Aorta (tissue), 5 donors: ENCODE results near the gene TEX9. TPM values are rescaled to one million over a fixed set of nuclear protein-coding genes. Genes with fewer than 3 reads are reported as not detected.

Experiments used
- ATAC-seq: fragments of 200-7000 bp; cut with Tn5 transposase; one replicate; pipeline ENCODE4 v1.9.1; 2022; ENCODE audit warnings: moderate library complexity; ENCODE audit not compliant: low FRiP score
- DNase-seq, 2 donors: peaks; one replicate each; pipeline ENCODE4 v3.0.0-alpha.2; 2020
- H3K27ac ChIP-seq, 2 donors: one replicate each; pipeline ENCODE4 v1.5.1; 2013; ENCODE audit warnings: low read length in 2 of 2, mild to moderate bottlenecking in 2 of 2, moderate library complexity in 2 of 2, control low read depth in 1 of 2, inconsistent platforms in 1 of 2, low read depth in 1 of 2
- H3K27me3 ChIP-seq, 2 donors: one replicate each; pipeline ENCODE4 v1.6.1; 2013; ENCODE audit warnings: control low read depth in 1 of 2, low read length in 1 of 2, mild to moderate bottlenecking in 1 of 2, moderate library complexity in 1 of 2; ENCODE audit not compliant: insufficient read depth in 2 of 2, control insufficient read depth in 1 of 2
- H3K36me3 ChIP-seq, 2 donors: one replicate each; pipeline ENCODE4 v1.6.1; 2013; ENCODE audit warnings: control low read depth in 1 of 2, low read length in 1 of 2, mild to moderate bottlenecking in 1 of 2; ENCODE audit not compliant: insufficient read depth in 2 of 2, control insufficient read depth in 1 of 2
- H3K4me1 ChIP-seq, 2 donors: one replicate each; pipeline ENCODE4 v1.6.1; 2013; ENCODE audit warnings: low read length in 2 of 2, control low read depth in 1 of 2, mild to moderate bottlenecking in 1 of 2, moderate library complexity in 1 of 2; ENCODE audit not compliant: insufficient read depth in 2 of 2, control insufficient read depth in 1 of 2
- H3K4me3 ChIP-seq, 2 donors: one replicate each; pipeline ENCODE4 v1.5.1; 2013; ENCODE audit warnings: low read length in 2 of 2, control low read depth in 1 of 2, mild to moderate bottlenecking in 1 of 2
- H3K9me3 ChIP-seq: one replicate; pipeline ENCODE4 v1.6.1; 2013; ENCODE audit warnings: mild to moderate bottlenecking, low read length; ENCODE audit not compliant: control insufficient read depth
- WGBS, 2 donors: extraction: QIAGEN DNeasy Blood & Tissue Kit; methylation state at CpG; one replicate each; pipeline ENCODE4 v1.1.7; 2013; 5-methylcytosine and 5-hydroxymethylcytosine counted together
- intact Hi-C, 2 donors: fragments of 100-400 bp; cut with DNase I; formaldehyde crosslinking; loops; one replicate each; pipeline versions ENCODE4 v1.14.2 to v1.15.0; 2022
- polyA plus RNA-seq, 2 donors: library from polyadenylated mRNA; stranded (reverse); fragments of 200-250 nt; gene quantifications; one replicate each; pipeline ENCODE4 v1.2.3, GENCODE V29; 2013
- total RNA-seq, 2 donors: library from RNA; stranded (reverse); fragmentation: NEBNext Ultra II Directional; extraction: Animal tissue kit (Norgen Biotek cat#: 25700); gene quantifications; one replicate each; pipeline ENCODE4 v1.2.1, GENCODE V29; 2021
- donor health status: healthy with polysubstance abuse.
- donor health status: Bipolar disorder and iron deficiency.
- donor health status: DM: no; HTN: no; CAD: no.
- donor health status: DM: no; HTN: no; CAD: no.
- donor health status: DM: yes; HTN: yes; CAD: no.

Gene TEX9
- total and polyA plus RNA-seq, 4 donors: 3.9 to 6.5 (median 5.6) TPM

DNA sequence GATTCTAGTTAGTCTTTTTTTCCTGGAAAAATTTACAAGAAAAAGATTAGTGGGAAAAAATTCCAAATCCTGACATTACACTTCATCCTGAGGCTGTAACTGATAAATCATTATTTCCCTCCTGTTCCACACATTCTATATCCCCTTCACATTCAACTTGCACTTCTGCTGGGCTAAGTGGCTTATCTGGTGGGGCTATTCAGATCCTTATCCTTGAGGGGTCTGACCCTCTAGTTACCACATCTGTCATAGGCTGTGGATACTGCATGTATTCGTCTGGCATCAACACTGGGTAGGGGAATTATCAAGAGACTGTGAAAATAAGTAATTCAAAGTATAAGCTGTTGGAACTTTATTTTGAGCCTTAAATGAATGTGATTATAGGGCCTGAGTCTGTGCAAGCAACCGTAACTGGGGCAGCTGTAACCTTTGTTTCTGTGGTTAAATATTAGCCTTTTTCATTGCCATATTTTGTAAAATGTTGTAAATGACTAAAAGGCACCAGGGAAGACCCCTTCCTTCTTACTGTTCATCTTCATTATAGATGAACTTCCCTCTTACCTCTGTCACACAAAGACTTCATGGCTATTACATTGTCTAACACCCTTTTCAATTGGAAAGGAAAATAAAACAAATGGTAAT lies 28.0 kb upstream of the TEX9 start:
- ATAC-seq (no peak), DNase-seq (no peak)
- Histone ChIP-seq H3K9me3 (no peaks in the 10 kb centered on the region), H3K27me3 (no peaks in the 10 kb centered on the region), H3K4me3 (no peak overlapping the region), H3K27ac (no peak overlapping the region), H3K4me1 (no peaks in the 10 kb centered on the region), H3K36me3 (no peaks in the 10 kb centered on the region)
- WGBS, 2 donors: 47 to 65% methylated on average over 2 of the region's 2 CpGs
- intact Hi-C loops: no loop called here

DNA sequence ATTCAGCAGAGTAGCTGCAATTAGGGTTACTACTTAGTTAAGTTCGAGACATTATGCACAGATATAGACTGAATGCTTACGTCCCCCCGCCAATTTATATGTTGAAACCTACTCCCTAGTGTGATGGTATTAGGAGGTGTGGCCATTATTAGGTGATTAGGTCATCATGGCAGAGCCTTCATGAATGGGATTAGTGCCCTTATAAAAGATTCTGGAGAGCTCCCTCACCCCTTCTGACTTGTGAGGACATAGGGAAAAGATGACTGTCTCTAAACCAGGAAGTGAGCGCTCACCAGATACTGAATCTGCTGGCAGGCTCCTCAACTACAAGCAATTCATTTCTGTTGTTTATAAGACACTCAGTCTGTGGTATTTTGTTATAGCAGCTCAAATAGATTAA lies 25.6 kb upstream of the TEX9 start:
- Histone ChIP-seq H3K36me3 (no peaks in the 10 kb centered on the region), H3K27ac (no peak overlapping the region), H3K27me3 (no peaks in the 10 kb centered on the region), H3K9me3 (no peaks in the 10 kb centered on the region), H3K4me1 (no peaks in the 10 kb centered on the region), H3K4me3 (no peak overlapping the region)
- no peak for ATAC-seq
- intact Hi-C loops: no loop called here
- WGBS, 2 donors: 71 to 95% methylated on average over 4 of the region's 4 CpGs
- DNase-seq: no peak

DNA sequence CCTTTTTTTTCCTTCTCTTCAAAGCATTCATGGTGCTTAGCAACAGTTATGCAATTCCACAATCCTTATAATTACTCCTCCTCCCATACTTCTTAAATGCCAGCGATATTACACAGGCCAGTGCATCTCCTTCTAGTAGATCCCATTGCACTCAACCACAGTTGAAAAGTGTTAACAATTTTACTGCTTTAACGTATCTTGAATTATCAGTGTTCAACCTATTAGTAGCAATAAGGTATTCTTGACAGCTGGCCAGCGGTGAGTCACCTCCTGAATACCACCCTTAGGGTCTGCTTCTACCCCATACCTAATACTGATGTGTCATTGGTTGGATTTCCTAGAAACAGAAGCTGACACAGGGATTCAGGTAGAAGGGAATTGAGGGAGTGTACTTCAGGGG lies 24.0 kb upstream of the TEX9 start:
- WGBS, 2 donors: 79 to 85% methylated on average over 3 of the region's 3 CpGs
- Histone ChIP-seq H3K27ac (no peak overlapping the region), H3K27me3 (no peaks in the 10 kb centered on the region), H3K9me3 (no peaks in the 10 kb centered on the region), H3K4me3 (no peak overlapping the region), H3K4me1 (no peaks in the 10 kb centered on the region), H3K36me3 (no peaks in the 10 kb centered on the region)
- ATAC-seq (no peak), DNase-seq (no peak)
- intact Hi-C loops: no loop called here

DNA sequence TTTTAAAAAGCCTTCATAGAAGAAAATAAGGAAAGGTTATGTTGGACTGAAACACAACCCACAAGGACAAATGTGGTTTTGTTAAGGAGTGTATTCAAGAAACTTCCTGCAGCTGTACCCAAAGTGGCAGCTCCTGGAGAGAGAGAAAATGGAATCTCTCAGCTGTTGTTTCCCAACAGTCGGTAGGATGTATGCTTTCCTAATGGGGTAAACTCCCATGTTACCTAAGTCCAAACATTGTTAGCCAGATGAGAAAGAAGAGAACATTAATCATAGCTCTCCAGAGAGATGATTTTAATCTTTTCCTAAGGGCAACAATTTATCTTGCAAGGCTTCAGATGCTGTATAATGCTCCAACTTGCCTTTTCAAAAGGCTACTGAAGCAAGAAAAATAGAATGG lies 22.6 kb upstream of the TEX9 start:
- Histone ChIP-seq H3K4me1 (no peaks in the 10 kb centered on the region), H3K27ac (no peak overlapping the region), H3K27me3 (no peaks in the 10 kb centered on the region), H3K9me3 (no peaks in the 10 kb centered on the region), H3K4me3 (no peak overlapping the region), H3K36me3 (no peaks in the 10 kb centered on the region)
- DNase-seq (no peak), ATAC-seq (no peak)
- intact Hi-C loops: no loop called here
- 23 to 26% methylated on average over 1 of the region's 1 CpG for WGBS, 2 donors

DNA sequence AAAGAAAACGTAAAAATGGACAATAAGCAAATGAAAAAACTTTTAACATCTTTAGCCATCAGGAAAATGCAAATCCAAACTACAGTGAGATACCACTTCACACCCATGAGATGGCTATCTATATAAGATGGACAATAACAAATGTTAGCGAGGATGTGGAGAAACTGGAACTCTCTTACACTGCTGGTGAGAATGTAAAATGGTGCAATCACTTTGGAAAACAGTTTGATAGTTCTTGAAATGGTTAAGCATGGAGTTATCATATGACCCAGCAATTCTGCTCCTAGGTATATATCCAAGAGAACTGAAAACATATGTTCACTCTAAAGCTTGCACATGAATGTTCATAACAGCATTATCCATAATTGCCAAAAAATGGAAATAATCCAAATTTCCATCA lies 21.3 kb upstream of the TEX9 start:
- Histone ChIP-seq H3K4me3 (no peak overlapping the region), H3K4me1 (no peaks in the 10 kb centered on the region), H3K9me3 (no peaks in the 10 kb centered on the region), H3K27ac (no peak overlapping the region), H3K27me3 (no peaks in the 10 kb centered on the region), H3K36me3 (no peaks in the 10 kb centered on the region)
- intact Hi-C loops: no loop called here
- DNase-seq (no peak), ATAC-seq (no peak)
- WGBS, 2 donors: 72 to 74% methylated on average over 2 of the region's 2 CpGs

DNA sequence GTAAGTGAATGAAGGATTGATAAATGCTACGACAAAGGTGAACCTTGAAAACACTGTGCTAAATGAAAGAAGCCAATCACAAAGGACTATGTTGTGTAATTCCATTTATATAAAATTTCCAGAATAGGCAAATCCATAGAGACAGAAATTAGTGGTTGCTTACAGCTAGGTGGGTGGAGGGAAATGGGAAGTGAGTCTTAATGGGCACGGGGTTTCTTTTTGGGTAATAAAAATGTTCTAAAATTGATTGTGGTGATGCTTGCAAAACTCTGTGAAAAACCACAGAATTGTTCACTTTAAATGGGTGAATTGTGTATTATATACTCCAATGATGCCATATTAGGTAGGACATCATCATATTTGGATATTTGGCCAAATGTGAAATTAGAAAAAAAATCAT lies 20.9 kb upstream of the TEX9 start:
- 87 to 90% methylated on average over 2 of the region's 2 CpGs for WGBS, 2 donors

DNA sequence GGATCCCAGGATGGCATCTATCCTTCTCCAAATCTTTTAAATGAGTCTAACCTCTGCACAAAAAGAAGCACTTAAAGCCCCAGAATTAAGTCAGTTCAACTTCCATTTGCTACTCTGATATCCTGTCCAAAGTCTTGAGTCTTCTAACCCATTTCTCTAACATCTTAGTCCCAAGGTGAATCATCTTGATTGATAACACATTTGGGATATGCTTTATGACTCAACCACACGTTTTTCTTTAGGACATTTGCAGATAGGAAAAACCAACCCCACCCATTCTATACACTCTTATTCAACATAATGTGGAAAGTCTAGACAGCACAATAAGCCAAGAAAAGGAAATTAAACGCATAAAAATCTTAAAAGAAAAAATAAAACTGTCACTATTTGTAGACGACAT lies 18.8 kb upstream of the TEX9 start:
- Histone ChIP-seq H3K4me1 (no peaks in the 10 kb centered on the region), H3K4me3 (no peak overlapping the region), H3K9me3 (no peaks in the 10 kb centered on the region), H3K27ac (no peak overlapping the region), H3K36me3 (no peaks in the 10 kb centered on the region), H3K27me3 (no peaks in the 10 kb centered on the region)
- WGBS, 2 donors: 64 to 68% methylated on average over 3 of the region's 3 CpGs
- no peak for ATAC-seq
- intact Hi-C loops: no loop called here
- no peak for DNase-seq

More for the DNA sequence above, 20.9 kb upstream of the TEX9 start:
- ATAC-seq (no peak), DNase-seq (no peak)
- H3K9me3 ChIP-seq: no peaks in the 10 kb centered on the region
- H3K27me3 ChIP-seq: no peaks in the 10 kb centered on the region
- no peaks in the 10 kb centered on the region for H3K36me3 ChIP-seq
- no peak overlapping the region for H3K4me3 ChIP-seq
- H3K4me1 ChIP-seq: no peaks in the 10 kb centered on the region
- intact Hi-C loops: no loop called here
- H3K27ac ChIP-seq: no peak overlapping the region

DNA sequence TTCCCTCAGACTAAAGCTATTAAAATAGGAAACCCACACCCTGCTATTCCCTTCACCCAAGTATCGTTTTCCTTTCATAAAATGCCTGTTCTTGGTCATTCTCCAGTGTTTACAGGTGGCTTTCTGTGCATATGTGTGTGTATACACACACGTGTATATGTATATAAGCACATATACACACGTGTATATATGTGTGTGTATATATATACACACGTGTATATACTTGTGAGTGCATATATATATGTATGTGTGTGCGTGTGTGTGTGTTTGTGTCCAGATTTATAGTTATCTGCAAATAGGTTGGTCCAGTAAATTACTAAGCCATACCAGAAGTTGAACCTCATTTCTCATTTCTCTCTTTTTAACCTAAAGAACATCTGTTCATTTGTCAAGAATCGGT lies 15.7 kb upstream of the TEX9 start:
- Histone ChIP-seq H3K27ac (no peak overlapping the region), H3K27me3 (no peaks in the 10 kb centered on the region), H3K9me3 (no peaks in the 10 kb centered on the region), H3K36me3 (no peaks in the 10 kb centered on the region), H3K4me1 (no peaks in the 10 kb centered on the region), H3K4me3 (no peak overlapping the region)
- ATAC-seq: no peak
- WGBS, 2 donors: 83 to 85% methylated on average over 6 of the region's 6 CpGs
- intact Hi-C loops: no loop called here
- DNase-seq: no peak

DNA sequence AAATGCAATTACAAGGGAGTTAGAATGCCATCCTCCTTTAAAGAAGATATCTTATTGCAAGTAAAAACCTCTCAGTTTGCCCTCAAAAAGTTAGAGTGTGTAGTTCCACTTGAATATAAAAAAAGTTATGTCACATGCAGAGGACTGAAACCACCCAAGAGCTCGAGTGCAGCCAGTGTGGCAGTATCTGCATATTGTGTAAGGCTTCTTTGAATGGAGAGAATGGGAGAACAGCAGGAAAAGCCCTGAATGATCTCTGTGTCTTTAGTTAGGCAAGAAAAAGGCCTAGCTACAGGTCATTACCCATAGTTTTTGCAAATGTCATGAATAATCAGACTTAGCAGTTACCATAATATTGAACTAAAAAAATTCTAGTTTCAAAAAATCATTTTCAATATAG lies 13.9 kb upstream of the TEX9 start:
- H3K27ac ChIP-seq: no peak overlapping the region

More for the DNA sequence above, 13.9 kb upstream of the TEX9 start:
- DNase-seq (no peak), ATAC-seq (no peak)
- no peaks in the 10 kb centered on the region for H3K9me3 ChIP-seq
- H3K4me3 ChIP-seq: no peak overlapping the region
- no peaks in the 10 kb centered on the region for H3K27me3 ChIP-seq
- H3K36me3 ChIP-seq: no peaks in the 10 kb centered on the region
- intact Hi-C loops: no loop called here
- 16 to 26% methylated on average over 1 of the region's 1 CpG for WGBS, 2 donors
- no peaks in the 10 kb centered on the region for H3K4me1 ChIP-seq
